IMR-90 (cell line): ENCODE measurements around the gene COL3A1. TPM values are rescaled to one million over a fixed set of nuclear protein-coding genes. Genes with fewer than 3 reads are reported as not detected.
A peak's percentile ranks its signal among the peaks of the same experiment; 100 is the strongest.

Source experiments
- ATAC-seq: fragments of 200-7000 bp; cut with Tn5 transposase; 2 replicates; pipeline ENCODE4 v1.9.1; 2020; ENCODE audit warnings: low read depth, mild to moderate bottlenecking, moderate library complexity
- BruUV-seq: library from RNA; stranded (reverse); fragments of 400-500 nt; replicated peaks from 2 replicates; lab custom pipeline; 2021; lab: Mats Ljungman, UMichigan
- CTCF ChIA-PET: fragments of 300-600 bp; formaldehyde crosslinking; extraction: SDS; loops from one replicate; lab custom pipeline; 2021; ENCODE audit warnings: antibody characterized with exemption; lab: Yijun Ruan, JAX
- POLR2A ChIA-PET: fragments of 300-600 bp; sonication (Branson Sonifier 250); formaldehyde crosslinking; loops from one replicate; lab custom pipeline; 2022; ENCODE audit warnings: antibody characterized with exemption; ENCODE audit not compliant: unreplicated experiment; lab: Charles Lee
- DNase-seq: peaks from one replicate; pipeline ENCODE4 v3.0.0; 2013
- H2AFZ ChIP-seq: replicated peaks from 2 replicates; pipeline ENCODE3; 2013; ENCODE audit warnings: low read length, mild to moderate bottlenecking; ENCODE audit not compliant: poor library complexity
- H2AK5ac ChIP-seq: 2 replicates; pipeline ENCODE4 v1.6.1; 2013; ENCODE audit warnings: low read depth, low read length, inconsistent platforms
- H2AK9ac ChIP-seq: replicated peaks from 2 replicates; pipeline ENCODE3; 2013; ENCODE audit warnings: mild to moderate bottlenecking, low read depth, low read length, moderate library complexity; ENCODE audit not compliant: poor library complexity
- H2BK120ac ChIP-seq: 2 replicates; pipeline ENCODE4 v1.6.1; 2013; ENCODE audit warnings: low read depth, low read length, inconsistent platforms
- H2BK15ac ChIP-seq: 3 replicates; pipeline ENCODE4 v1.6.1; 2013; ENCODE audit warnings: low read depth, low read length, inconsistent platforms
- H2BK20ac ChIP-seq: 2 replicates; pipeline ENCODE4 v1.6.1; 2013; ENCODE audit warnings: low read depth, mild to moderate bottlenecking, inconsistent platforms, low read length, moderate library complexity
- H2BK5ac ChIP-seq: 2 replicates; pipeline ENCODE4 v1.6.1; 2013; ENCODE audit warnings: mild to moderate bottlenecking, low read depth, low read length, inconsistent platforms; ENCODE audit not compliant: poor library complexity, severe bottlenecking
- H3K14ac ChIP-seq: replicated peaks from 2 replicates; pipeline ENCODE4 v1.6.1; 2013; ENCODE audit warnings: low read depth, low read length, inconsistent platforms
- H3K18ac ChIP-seq: 2 replicates; pipeline ENCODE4 v1.6.1; 2013; ENCODE audit warnings: low read depth, low read length, control low read depth
- H3K23ac ChIP-seq: 2 replicates; pipeline ENCODE4 v1.6.1; 2013; ENCODE audit warnings: low read depth, low read length, inconsistent platforms
- H3K27ac ChIP-seq: 2 replicates; pipeline ENCODE4 v1.5.1; 2013; ENCODE audit warnings: mild to moderate bottlenecking, control low read depth, low read length; ENCODE audit not compliant: insufficient read depth
- H3K27me3 ChIP-seq: 2 replicates; pipeline ENCODE4 v1.6.1; 2013; ENCODE audit warnings: low read length; ENCODE audit not compliant: control insufficient read depth, insufficient read depth
- H3K36me3 ChIP-seq: 2 replicates; pipeline ENCODE4 v1.6.1; 2013; ENCODE audit warnings: low read length, mixed read lengths; ENCODE audit not compliant: control insufficient read depth, insufficient read depth
- H3K4ac ChIP-seq: 2 replicates; pipeline ENCODE4 v1.6.1; 2013; ENCODE audit warnings: low read depth, low read length, inconsistent platforms
- H3K4me1 ChIP-seq: 2 replicates; pipeline ENCODE4 v1.6.1; 2013; ENCODE audit warnings: low read length, mixed read lengths; ENCODE audit not compliant: control insufficient read depth, insufficient read depth
- H3K4me2 ChIP-seq: 2 replicates; pipeline ENCODE4 v1.6.1; 2013; ENCODE audit warnings: low read depth, mild to moderate bottlenecking, control low read depth, low read length, moderate library complexity
- H3K4me3 ChIP-seq: 2 replicates; pipeline ENCODE4 v1.5.1; 2013; ENCODE audit warnings: low read depth, mild to moderate bottlenecking, control low read depth, low read length, moderate library complexity; ENCODE audit not compliant: insufficient read depth
- H3K56ac ChIP-seq: 2 replicates; pipeline ENCODE4 v1.6.1; 2013; ENCODE audit warnings: low read length, inconsistent platforms; ENCODE audit not compliant: insufficient read depth; ENCODE audit errors: extremely low read depth
- H3K79me1 ChIP-seq, 2 experiments: 2 replicates each; pipeline ENCODE4 v1.6.1; 2013; ENCODE audit warnings: low read length in 2 of 2, inconsistent platforms in 1 of 2, low read depth in 1 of 2
- H3K9ac ChIP-seq: 2 replicates; pipeline ENCODE4 v1.6.1; 2013; ENCODE audit warnings: low read depth, low read length, control low read depth
- H3K9me1 ChIP-seq: 2 replicates; pipeline ENCODE4 v1.6.1; 2013; ENCODE audit warnings: low read length, inconsistent platforms; ENCODE audit not compliant: insufficient read depth
- H3K9me3 ChIP-seq: 2 replicates; pipeline ENCODE4 v1.6.1; 2013; ENCODE audit warnings: low read length; ENCODE audit not compliant: control insufficient read depth, insufficient read depth
- H4K20me1 ChIP-seq: 2 replicates; pipeline ENCODE4 v1.6.1; 2013; ENCODE audit warnings: low read length, inconsistent platforms; ENCODE audit not compliant: insufficient read depth
- H4K5ac ChIP-seq: 2 replicates; pipeline ENCODE4 v1.6.1; 2013; ENCODE audit warnings: mild to moderate bottlenecking, low read depth, low read length, control low read depth
- H4K8ac ChIP-seq, 2 experiments: 2 replicates each; pipeline ENCODE4 v1.6.1; 2013; ENCODE audit warnings: low read depth in 2 of 2, low read length in 2 of 2, control low read depth in 1 of 2, inconsistent platforms in 1 of 2
- H4K91ac ChIP-seq: 2 replicates; pipeline ENCODE4 v1.6.1; 2013; ENCODE audit warnings: low read depth, low read length, inconsistent platforms; ENCODE audit not compliant: insufficient read depth
- BHLHE40 ChIP-seq: fragments of 150-350 bp; IDR thresholded peaks from 2 replicates; pipeline ENCODE4 v1.6.1; 2016; ENCODE audit warnings: mild to moderate bottlenecking, low read depth, low read length
- CEBPB ChIP-seq: IDR thresholded peaks from 2 replicates; pipeline ENCODE4 v1.6.1; 2012; ENCODE audit warnings: low read depth, low read length, improper control_type of control experiment
- CHD1 ChIP-seq: IDR thresholded peaks from 2 replicates; pipeline ENCODE4 v1.6.1; 2012; ENCODE audit warnings: low read depth, low read length, improper control_type of control experiment
- ELK1 ChIP-seq: fragments of 150-350 bp; IDR thresholded peaks from 2 replicates; pipeline ENCODE4 v1.6.1; 2016; ENCODE audit warnings: low read depth, mild to moderate bottlenecking, low read length, moderate library complexity, borderline replicate concordance
- FOS ChIP-seq: fragments of 150-350 bp; IDR thresholded peaks from 2 replicates; pipeline ENCODE4 v1.6.1; 2016; ENCODE audit warnings: low read depth, low read length
- MAFK ChIP-seq: IDR thresholded peaks from 2 replicates; pipeline ENCODE4 v1.6.1; 2012; ENCODE audit warnings: low read depth, low read length, improper control_type of control experiment
- MAZ ChIP-seq: IDR thresholded peaks from 2 replicates; pipeline ENCODE4 v1.6.1; 2012; ENCODE audit warnings: low read depth, mild to moderate bottlenecking, low read length, improper control_type of control experiment, moderate library complexity, borderline replicate concordance
- MXI1 ChIP-seq: IDR thresholded peaks from 2 replicates; pipeline ENCODE4 v1.6.1; 2012; ENCODE audit warnings: low read depth, mild to moderate bottlenecking, low read length, moderate library complexity, borderline replicate concordance
- NFE2L2 ChIP-seq: fragments of 150-350 bp; IDR thresholded peaks from 2 replicates; pipeline ENCODE4 v1.6.1; 2016; ENCODE audit warnings: low read depth, mild to moderate bottlenecking, low read length
- POLR2A ChIP-seq: IDR thresholded peaks from 2 replicates; pipeline ENCODE4 v1.6.1; 2012; ENCODE audit warnings: mild to moderate bottlenecking, low read depth, low read length
- RAD21 ChIP-seq: IDR thresholded peaks from 2 replicates; pipeline ENCODE4 v1.6.1; 2012; ENCODE audit warnings: low read length, improper control_type of control experiment
- RCOR1 ChIP-seq: IDR thresholded peaks from 2 replicates; pipeline ENCODE4 v1.6.1; 2012; ENCODE audit warnings: mild to moderate bottlenecking, low read length, improper control_type of control experiment; ENCODE audit not compliant: insufficient replicate concordance
- RFX5 ChIP-seq: IDR thresholded peaks from 2 replicates; pipeline ENCODE4 v1.8.0; 2012; ENCODE audit warnings: low read depth, mild to moderate bottlenecking, low read length, moderate library complexity
- SMC3 ChIP-seq: fragments of 150-350 bp; IDR thresholded peaks from 2 replicates; pipeline ENCODE4 v1.6.1; 2016; ENCODE audit warnings: low read depth, mild to moderate bottlenecking, antibody characterized with exemption, low read length, moderate library complexity
- dilution Hi-C: fragments of 300-500 bp; cut with HindIII; formaldehyde crosslinking; loops from one replicate; pipeline ENCODE4 v1.14.3; 2018; ENCODE audit warnings: low sequenced_read_pairs; ENCODE audit not compliant: unreplicated experiment
- in situ Hi-C: fragments of 300-500 bp; cut with MboI; formaldehyde crosslinking; loops from 3 replicates; pipeline ENCODE4 v1.14.3; 2019; ENCODE audit warnings: low sequenced_read_pairs, inconsistent platforms, mixed read lengths
- intact Hi-C: fragments of 100-400 bp; cut with micrococcal nuclease; formaldehyde crosslinking; loops from 2 replicates; pipeline ENCODE4 v1.10.0; 2022
- polyA plus RNA-seq, 3 experiments: library from polyadenylated mRNA; depleted of rRNA; stranded (reverse); fragments of >200 nt; gene quantifications; 2 replicates each; pipeline ENCODE4 v1.2.3, GENCODE V29; 2012; ENCODE audit warnings: low replicate concordance in 1 of 3
- total RNA-seq: library from RNA; depleted of rRNA; stranded (reverse); fragments of >200 nt; gene quantifications from 2 replicates; pipeline ENCODE4 v1.2.3, GENCODE V29; 2012
- TF ChIP-seq, protein P1 (sequence below): conservative IDR thresholded peaks from 2 replicates; pipeline ENCODE4 v1.5.1; 2012; ENCODE audit warnings: mild to moderate bottlenecking, low read depth, low read length, improper control_type of control experiment
- TF ChIP-seq, protein P2 (sequence below): fragments of 150-350 bp; IDR thresholded peaks from 2 replicates; pipeline ENCODE4 v1.6.1; 2017; ENCODE audit warnings: mild to moderate bottlenecking, antibody characterized with exemption, low read length, low read depth

COL3A1 gene
- total and polyA plus RNA-seq, 2 of the 4 experiments (the other 2 are of a cell fraction), result 402 to 408 TPM

DNA sequence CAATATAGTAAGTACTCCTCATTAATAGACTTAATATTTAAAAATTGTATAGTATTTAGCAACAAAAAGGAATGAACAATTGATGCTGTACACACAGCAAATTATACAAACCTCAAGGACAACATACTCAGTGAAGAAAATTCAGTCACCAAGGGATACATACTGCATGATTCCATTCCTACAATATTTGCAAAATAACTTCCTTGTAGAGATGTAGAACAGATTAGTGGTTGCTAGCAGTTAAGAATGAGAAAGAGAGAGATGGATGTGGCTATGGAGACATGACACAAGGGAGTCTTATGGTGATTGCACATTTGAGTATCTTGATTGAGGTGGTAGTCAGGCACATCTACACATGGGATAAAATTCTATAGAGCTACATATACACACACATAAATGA, 26.0 kb downstream of the COL3A1 start:
- Histone ChIP-seq H3K27me3 (no peaks in the 10 kb centered on the region), H3K4me1 (peaks cover 12% of the 10 kb centered on the region), H3K9me3 (no peaks in the 10 kb centered on the region), H2BK5ac (peak overlapping the region; percentile 99), H3K23ac (peak overlapping the region; percentile 87; the same call in 1 of the 2 replicates), H3K4ac (peak overlapping the region; percentile 41; the same call in 1 of the 2 replicates), H2AFZ (no peak overlapping the region), H3K79me1 (peaks cover 22 to 56% of the 10 kb centered on the region in 2 experiments; a peak in 3 of 4 replicates), H3K27ac (peak overlapping the region; percentile 43; the same call in 1 of the 2 replicates), H4K5ac (peak overlapping the region; percentile 73; the same call in 1 of the 2 replicates), H3K18ac (peak overlapping the region; percentile 97), H3K4me3 (no peak overlapping the region), H4K91ac (peak overlapping the region; percentile 59), H3K36me3 (peaks cover 82% of the 10 kb centered on the region), H2BK20ac (peak overlapping the region; percentile 87; the same call in 1 of the 2 replicates), H3K4me2 (no peak overlapping the region), H2AK9ac (no peak overlapping the region), H3K9me1 (peaks cover 4% of the 10 kb centered on the region), H4K20me1 (no peaks in the 10 kb centered on the region), H3K56ac (no peak overlapping the region), H2BK15ac (peak overlapping the region; percentile 93; the same call in 2 of the 3 replicates), H3K9ac (no peak overlapping the region), H3K14ac (peak overlapping the region; percentile 92), H4K8ac (peak overlapping the region; percentile 61 to 82; a peak in 3 of 4 replicates), H2AK5ac (peak overlapping the region; percentile 95; the same call in 1 of the 2 replicates), H2BK120ac (peak overlapping the region; percentile 53)
- DNase-seq (no peak), ATAC-seq (no peak)
- dilution Hi-C loops, result no loop called here
- ChIA-PET POLR2A (no interaction called here), CTCF (no interaction called here)
- intact Hi-C loops, result loop anchor here (5.0 kb wide), 1 partner anchor 42 kb away; no protein-coding TSS in a partner anchor
- in situ Hi-C loops, result no loop called here
- no TSS peak for BruUV-seq
- TF ChIP-seq POLR2A (no peak), RFX5 (no peak), MAZ (no peak), NFE2L2 (no peak), SMC3 (no peak), RAD21 (no peak), RCOR1 (no peak), CEBPB (no peak), FOS (no peak), MXI1 (no peak), BHLHE40 (no peak), MAFK (no peak), ELK1 (no peak), CHD1 (no peak)
- TF ChIP-seq, protein P1, sequence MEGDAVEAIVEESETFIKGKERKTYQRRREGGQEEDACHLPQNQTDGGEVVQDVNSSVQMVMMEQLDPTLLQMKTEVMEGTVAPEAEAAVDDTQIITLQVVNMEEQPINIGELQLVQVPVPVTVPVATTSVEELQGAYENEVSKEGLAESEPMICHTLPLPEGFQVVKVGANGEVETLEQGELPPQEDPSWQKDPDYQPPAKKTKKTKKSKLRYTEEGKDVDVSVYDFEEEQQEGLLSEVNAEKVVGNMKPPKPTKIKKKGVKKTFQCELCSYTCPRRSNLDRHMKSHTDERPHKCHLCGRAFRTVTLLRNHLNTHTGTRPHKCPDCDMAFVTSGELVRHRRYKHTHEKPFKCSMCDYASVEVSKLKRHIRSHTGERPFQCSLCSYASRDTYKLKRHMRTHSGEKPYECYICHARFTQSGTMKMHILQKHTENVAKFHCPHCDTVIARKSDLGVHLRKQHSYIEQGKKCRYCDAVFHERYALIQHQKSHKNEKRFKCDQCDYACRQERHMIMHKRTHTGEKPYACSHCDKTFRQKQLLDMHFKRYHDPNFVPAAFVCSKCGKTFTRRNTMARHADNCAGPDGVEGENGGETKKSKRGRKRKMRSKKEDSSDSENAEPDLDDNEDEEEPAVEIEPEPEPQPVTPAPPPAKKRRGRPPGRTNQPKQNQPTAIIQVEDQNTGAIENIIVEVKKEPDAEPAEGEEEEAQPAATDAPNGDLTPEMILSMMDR, result no peak
- TF ChIP-seq, protein P2, sequence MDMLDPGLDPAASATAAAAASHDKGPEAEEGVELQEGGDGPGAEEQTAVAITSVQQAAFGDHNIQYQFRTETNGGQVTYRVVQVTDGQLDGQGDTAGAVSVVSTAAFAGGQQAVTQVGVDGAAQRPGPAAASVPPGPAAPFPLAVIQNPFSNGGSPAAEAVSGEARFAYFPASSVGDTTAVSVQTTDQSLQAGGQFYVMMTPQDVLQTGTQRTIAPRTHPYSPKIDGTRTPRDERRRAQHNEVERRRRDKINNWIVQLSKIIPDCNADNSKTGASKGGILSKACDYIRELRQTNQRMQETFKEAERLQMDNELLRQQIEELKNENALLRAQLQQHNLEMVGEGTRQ, result no peak
